Measurements from ENCODE around the gene MINK1.
"Not testable (repeated sequence)": the region's sequence is repeated elsewhere in the genome, so short reads cannot be mapped to it uniquely, and the experiment has no call there.

The MINK1 gene

GRCh38 chr17:4812690-4813089 lies 20.4 kb upstream of the MINK1 start:
- DNase-seq: no peak

DNA sequence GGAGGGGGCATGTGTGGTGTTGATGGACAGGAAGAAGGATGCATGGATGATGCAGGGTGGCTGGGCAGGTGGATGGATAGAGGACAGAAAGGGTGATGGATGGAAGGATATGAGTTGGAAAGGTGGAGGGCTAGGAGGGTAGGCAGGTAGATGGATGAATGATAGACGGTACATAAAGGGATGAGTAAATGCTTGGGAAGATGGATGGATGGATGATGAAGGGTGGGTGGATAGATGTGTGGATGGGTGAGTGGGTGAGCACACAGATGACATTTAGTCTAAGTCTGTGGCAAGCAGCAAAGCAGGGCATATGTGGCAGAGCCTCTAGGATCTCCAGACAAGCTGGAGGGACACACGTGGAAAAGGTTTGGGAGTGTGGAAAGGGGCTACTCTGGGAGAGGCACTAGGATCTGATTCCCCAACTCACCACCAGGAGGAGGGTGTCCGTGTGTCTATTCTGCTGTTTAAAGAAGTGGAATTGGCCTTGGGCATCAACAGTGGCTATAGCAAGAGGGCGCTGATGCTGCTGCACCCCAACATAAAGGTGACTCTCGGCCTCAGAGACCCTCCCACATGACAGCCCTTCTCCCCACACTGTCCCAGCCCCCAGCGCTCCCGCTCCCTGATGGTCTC lies 18.0 kb upstream of the MINK1 start:
- DNase-seq: no peak

- DNase-seq: no peak
Observed at GRCh38 chr17:4816826-4817225, 16.3 kb upstream of the MINK1 start.

DNA sequence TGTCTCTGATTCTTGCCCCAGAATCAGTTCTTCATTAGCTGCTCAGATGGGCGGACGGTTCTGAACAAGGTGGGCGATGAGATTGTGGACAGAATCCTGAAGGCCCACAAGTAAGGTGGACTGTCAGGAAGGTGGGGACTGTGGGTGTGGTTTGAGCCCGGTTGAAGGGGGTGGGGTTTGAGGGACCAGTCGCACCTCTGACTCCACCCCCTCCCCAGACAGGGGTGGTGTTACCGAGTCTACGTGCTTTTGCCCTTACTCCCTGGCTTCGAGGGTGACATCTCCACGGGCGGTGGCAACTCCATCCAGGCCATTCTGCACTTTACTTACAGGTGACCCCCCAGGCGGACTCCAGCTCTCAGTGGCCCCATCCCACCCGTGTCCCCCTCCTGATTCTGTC lies 14.9 kb upstream of the MINK1 start:
- no peak for DNase-seq

DNA sequence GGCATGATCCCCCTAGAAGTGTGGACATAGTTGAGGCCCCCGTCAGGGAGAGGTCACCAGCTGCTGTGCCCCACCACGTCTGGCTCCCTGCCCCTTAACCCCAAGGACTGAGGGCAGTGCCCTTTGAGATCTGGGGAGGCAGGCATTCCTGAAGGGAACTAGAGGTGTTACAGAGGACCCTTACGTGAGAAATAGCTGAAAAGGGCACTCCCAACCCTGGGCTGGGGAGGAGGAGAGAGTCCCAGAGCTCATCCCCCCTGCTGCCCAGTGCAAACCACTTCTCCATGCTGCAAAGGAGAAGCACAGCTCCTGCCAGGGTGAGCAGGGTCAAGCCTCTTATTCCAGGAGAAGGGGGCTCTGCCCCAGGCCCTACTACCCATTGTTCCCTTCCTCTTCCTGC lies 10.3 kb upstream of the MINK1 start:
- DNase-seq: no peak

- DNase-seq: no peak
Observed at GRCh38 chr17:4823373-4824089, 9.6 kb upstream of the MINK1 start.

DNA sequence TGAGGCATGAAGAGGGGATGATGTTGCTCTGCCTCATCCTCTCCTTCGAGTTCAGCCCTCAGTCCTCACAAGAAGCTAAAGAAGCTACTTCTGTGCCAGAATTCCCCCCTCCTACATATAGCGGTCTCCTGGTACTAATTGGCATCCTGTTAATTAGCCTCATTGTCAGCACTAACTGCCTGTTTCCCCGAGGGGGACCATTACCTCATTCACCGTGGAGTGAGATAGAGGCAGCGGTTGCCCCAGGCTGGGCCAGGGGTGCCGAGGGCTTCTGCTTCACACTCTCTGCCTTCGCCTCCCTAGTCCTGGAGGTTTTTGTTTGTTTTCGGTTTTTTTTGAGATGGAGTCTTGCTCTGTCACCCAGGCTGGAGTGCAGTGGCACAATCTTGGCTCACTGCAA lies 5.7 kb upstream of the MINK1 start:
- DNase-seq: no peak

GRCh38 chr17:4832829-4833177 lies 337 bp upstream of the MINK1 start:
- not testable (repeated sequence) for DNase-seq

- no peak for DNase-seq
Observed at GRCh38 chr17:4833941-4834680, 971 bp downstream of the MINK1 start.

DNA sequence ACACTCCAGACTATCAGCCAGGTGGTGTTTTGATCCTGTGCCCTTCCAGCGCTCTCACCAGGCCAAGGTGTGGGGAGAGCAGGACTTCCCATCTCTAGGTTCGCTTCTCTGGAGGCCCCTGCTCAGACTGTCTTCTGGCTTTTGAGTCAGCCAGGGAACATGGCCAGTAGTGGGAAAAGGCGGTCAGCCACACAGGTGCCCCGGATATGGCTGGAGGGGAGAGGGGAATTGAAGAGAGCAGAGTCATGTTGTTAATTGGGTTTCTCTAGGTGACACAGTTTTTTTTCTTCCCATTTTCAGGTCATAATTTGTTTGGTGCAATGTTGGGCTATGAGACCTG lies 1.5 kb downstream of the MINK1 start:
- DNase-seq: no peak

GRCh38 chr17:4836221-4836620 lies 3.1 kb downstream of the MINK1 start:
- DNase-seq: no peak

GRCh38 chr17:4837471-4838308 lies 4.5 kb downstream of the MINK1 start:
- no peak for DNase-seq

DNA sequence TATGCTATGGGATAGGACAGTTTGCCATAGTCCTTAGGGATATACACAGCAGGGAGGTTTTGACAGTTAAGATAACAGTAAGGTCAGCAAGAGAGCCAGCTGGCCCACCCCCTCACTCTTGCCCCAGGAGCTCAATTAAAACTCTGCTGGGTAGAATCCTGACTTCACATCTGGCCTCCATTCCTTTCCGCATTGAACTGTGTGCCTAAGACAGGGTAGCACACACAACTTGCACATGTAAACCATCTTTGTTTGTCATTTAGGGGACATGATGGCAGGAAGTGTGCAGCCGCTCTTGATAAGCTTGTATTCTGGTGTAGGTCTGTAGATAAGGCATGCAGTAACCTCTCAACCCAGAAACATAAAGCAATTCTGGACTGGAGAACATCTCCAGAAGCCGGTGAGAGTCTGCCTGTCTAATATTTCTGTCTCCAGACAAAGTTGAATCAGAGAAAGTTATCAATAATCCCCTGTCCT lies 5.2 kb downstream of the MINK1 start:
- DNase-seq: no peak

DNA sequence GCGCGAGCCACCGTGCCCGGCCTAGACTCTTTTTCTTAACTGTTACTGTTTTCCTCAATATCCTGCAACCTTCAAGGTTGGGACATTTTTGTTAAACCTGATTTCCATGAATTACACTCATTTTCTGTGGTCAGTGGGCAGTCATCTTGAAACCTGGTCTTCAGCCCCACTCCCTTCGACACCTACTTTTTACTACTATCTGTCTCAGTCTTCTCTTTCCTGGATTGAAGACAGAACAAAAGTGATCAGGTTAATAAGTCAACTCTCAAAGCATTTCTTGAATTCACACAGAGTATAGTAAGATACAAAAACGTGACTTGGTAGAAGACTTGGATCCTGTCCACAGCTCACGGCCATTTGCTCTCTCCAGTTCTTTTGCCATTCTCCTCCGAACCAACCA lies 6.1 kb downstream of the MINK1 start:
- DNase-seq: no peak

GRCh38 chr17:4839965-4840892 lies 7.1 kb downstream of the MINK1 start:
- DNase-seq: no peak

- DNase-seq: no peak
Observed at GRCh38 chr17:4840893-4841242, 7.7 kb downstream of the MINK1 start.

DNA sequence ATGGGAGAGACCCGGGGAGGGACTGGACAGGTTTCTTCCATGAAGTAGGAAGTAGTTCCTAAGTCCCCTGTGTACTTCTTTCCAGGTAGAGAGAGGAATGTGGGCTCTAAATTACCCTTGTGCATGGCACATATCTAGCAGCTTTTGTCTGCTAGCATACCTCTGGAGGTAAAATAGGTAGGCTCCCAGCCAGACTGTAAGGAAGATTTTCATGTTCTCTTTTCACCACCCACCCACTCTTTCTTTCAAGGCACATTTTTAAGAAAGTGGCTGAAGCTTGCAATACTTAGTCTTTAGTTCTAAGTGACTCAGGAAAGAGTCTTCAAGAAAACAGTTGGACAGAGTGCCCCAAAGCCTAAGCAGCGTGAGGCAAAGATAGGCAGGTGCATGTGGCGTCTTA lies 9.2 kb downstream of the MINK1 start:
- DNase-seq: no peak

DNA sequence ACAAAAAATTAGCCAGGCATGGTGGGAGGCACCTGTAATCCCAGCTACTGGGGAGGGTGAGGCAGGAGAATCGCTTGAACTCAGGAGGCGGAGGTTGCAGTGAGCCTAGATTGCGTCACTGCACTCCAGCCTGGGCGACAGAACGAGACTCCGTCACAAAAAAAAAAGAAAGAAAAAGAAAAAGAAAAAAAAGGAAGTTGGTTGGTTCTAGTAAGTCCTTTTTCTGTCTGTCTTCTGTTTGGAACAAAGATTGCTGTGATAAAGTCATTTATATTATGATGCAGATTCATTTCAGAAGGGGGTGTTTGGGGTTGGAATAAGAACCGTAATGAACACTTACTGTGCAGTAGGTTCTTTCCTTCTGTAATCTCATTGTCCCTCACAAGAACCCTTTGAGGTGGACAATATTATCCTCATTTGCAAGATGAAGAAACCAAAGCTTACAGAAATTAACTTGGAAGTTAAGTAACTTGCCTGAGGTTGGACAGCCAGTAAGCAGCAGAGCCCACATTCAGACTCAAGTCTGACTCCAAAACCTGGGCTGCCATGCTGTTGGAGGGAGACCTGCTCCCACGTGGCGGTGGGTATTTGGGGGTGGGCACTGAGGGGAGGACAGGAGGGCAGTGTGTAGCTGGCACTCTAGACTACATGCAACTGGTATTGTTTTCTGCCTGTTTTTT lies 10.3 kb downstream of the MINK1 start:
- no peak for DNase-seq

DNA sequence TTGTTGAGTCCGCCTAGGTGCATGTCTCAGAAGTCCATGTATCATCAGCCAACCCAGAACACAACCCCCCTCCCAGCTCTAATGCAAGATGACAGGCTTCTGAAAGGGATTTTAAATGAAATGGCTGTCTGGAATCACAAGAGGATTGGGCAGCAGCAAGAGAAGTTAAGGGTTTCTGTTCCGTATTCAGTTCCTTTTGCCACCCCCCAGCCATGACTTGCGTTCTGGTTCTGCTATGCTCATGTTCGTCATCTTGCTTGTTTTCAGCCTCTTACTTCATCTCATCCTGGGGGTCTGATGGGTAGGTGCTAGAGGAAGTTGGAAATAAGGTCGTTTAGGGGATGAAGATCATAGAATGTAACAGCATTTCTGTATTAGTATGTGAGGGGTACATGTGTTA lies 12.0 kb downstream of the MINK1 start:
- DNase-seq: no peak

DNA sequence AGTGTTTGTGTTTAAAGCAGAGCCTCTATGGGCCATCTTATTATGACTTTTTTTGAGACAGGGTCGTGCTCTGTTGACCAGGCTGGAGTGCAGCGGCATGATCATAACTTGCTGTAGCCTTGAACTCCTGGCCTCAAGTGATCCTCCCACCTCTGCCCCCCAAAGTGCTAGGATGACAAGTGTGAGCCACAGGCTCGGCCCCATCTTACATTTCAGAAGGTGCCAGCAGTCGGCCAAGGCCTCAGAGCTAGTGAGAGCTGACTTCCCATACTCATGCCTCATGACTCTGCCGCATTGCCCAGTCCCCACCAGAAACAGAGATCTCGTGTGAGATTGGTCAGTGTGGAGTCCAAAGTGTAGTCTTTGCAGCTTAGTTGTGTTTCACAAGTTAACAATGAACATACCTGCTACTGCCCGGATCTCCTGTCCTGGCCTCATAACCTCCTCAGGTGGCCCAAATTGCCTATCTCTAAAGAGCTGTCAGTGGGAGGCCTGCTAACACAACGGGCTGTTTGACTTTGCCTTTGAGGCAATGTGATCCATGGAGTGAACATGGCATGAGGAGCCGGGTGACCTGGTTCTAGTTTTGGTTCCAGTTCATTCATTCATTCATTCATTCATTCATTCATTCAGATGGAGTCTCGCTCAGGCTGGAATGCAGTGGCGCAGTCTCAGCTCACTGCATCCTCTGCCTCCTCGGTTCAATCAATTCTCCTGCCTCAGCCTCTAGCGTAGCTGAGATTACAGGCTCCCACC lies 13.7 kb downstream of the MINK1 start:
- DNase-seq: no peak

- DNase-seq: no peak
Observed at GRCh38 chr17:4849011-4849536, 15.9 kb downstream of the MINK1 start.
